Coronary artery (tissue), 2 donors: ENCODE results near the gene ISM1.

Experiments used
- DNase-seq: peaks from one replicate; pipeline ENCODE4 v3.0.0-alpha.2; 2017; ENCODE audit warnings: low spot score
- H3K27ac ChIP-seq, 2 donors: fragments of 200-600 bp; sonication (generic); one replicate each; pipeline ENCODE4 v1.5.1; 2016 to 2019
- H3K4me3 ChIP-seq: fragments of 200-600 bp; sonication (generic); 2 replicates; pipeline ENCODE4 v1.5.1; 2016; ENCODE audit warnings: mild to moderate bottlenecking, moderate library complexity
- TF ChIP-seq, protein P1 (sequence below): fragments of 200-600 bp; sonication (generic); IDR thresholded peaks from one replicate; pipeline ENCODE4 v1.5.1; 2019; ENCODE audit warnings: antibody characterized with exemption

Gene ISM1

DNA sequence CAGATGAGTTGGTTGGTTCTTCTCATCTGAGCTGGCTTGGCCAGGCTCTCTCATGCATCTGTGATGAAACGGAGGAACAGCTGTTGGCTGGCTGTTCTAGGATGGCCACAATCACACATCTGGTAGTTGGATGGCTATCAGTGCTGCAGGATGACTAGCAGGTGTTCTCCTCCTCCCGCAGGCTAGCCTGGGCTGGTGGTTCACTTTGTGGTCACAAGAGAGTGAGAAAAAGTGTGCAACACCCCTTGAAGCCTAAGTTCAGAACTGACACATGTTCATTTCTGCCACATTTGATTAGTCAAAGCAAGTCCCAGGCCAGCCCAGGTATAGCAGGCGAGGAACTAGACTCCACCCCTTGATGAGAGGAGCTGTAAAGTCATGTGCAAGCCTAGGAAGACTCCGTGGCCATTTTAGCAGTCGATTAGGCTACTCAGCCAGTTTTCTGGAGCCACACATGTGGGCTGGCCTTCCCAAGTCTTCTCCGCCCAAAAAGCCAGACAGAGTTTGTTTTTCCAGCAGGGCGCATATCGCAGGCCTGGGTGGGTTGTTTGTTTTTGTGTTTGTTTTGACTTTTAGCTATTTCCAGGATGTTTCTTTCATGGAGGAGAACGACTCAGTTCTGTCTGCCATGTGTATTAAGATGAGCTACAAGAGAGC lies 120.8 kb downstream of the ISM1 start:
- TF ChIP-seq, protein P1, sequence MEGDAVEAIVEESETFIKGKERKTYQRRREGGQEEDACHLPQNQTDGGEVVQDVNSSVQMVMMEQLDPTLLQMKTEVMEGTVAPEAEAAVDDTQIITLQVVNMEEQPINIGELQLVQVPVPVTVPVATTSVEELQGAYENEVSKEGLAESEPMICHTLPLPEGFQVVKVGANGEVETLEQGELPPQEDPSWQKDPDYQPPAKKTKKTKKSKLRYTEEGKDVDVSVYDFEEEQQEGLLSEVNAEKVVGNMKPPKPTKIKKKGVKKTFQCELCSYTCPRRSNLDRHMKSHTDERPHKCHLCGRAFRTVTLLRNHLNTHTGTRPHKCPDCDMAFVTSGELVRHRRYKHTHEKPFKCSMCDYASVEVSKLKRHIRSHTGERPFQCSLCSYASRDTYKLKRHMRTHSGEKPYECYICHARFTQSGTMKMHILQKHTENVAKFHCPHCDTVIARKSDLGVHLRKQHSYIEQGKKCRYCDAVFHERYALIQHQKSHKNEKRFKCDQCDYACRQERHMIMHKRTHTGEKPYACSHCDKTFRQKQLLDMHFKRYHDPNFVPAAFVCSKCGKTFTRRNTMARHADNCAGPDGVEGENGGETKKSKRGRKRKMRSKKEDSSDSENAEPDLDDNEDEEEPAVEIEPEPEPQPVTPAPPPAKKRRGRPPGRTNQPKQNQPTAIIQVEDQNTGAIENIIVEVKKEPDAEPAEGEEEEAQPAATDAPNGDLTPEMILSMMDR: no peak
- no peak for DNase-seq
- no peak overlapping the region for H3K4me3 ChIP-seq
- no peak overlapping the region for H3K27ac ChIP-seq

DNA sequence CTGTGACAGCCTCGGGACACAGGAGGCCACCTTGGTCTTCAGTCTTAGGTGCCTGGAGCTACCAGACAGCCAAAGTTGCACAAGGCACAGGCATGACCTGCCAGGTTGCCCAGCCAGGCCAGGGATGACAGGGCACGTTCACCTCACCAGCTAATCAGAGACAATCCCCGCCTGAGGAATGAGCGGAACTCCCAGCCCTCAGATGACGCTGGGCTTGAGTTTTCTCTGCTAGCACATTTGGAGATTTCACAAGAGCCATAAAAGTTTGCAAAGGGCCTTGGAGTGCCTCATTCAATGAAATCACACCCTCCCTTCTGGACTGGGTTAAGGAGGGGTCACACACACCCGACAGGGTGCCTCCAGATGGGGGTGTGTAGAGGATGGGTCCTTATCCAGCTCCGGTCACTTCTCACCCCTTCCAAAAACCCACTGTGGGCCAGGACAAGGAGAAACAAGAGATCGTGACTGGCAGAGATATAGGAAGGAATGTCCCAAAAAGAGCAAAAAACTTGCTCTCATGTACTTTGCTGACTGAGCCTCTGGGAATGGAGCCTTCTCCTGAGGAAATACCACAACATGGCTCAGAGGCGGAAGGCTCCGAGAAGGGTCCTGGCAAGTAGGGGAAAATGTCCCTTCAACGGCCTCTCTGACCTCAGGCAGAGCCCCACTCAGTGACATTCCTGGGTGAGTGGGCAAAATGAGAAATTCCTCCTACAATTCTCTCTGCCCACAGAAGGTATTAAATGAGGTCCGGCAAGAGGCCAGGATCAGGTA lies 121.6 kb downstream of the ISM1 start:
- Histone ChIP-seq H3K4me3 (no peak overlapping the region), H3K27ac (no peak overlapping the region)
- no peak for DNase-seq
- TF ChIP-seq, protein P1: no peak

DNA sequence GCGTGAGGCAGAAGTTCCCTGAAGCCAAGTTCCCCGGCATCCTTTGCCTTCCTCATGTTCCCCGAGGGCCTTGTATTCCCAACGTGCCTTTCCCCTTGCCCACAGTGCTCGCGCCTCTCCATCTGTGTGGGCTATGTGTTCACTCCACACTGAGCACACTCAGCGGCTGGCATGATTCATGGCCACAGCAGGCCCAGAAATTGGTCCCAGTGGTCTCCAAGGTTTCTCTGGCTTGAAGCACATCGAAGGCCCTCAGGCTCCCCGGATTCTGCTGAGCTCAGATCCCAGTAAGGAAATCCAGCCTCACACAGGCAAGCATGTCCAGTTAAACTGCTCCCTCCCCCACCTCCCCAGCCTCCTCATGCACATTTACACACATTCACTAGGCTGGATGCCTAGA lies 123.6 kb downstream of the ISM1 start:
- Histone ChIP-seq H3K4me3 (no peak overlapping the region), H3K27ac (no peak overlapping the region)
- TF ChIP-seq, protein P1: no peak
- no peak for DNase-seq

DNA sequence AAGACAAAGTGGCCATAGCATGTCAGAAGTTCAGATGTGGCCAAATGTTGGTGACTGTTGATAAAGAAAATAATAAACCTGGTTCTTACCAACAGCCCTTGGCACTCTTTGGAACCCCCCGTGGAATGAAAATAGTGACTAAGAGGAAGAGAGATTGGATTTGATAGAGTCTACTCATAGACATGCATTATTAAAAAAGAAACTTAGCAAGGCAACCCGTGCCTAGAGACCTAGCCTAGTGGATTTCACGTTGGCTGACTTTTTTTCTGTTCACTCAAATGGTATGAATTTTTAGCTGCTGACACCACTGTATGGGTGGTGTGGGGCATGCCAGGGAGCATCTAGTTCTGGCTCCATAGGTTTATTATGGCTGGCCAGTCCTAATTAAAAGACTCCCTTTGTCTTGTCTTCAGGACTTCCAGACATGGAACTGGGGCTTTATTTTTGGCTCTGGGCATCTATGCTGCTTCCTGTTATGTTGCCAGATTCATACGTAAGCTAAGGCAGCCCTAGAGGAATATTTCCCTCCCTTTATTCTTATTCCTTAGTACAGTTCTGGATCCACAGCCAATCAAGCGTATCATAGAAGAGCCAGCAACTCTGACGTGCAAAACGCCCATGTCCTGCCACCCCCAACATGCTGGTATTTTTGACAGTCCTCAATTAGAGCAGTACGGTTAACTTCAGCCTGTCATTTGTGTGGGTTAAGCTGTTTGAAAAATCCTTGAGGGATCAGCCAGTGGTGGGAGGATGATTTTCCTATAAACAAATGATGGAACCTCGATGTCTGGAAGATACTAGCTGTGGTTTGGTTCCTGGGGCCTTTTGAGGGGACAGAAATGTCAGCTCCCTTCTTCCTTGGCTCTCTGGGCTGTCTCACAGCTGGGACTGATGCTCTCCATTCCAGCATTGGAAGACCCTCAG lies 127.5 kb downstream of the ISM1 start:
- Histone ChIP-seq H3K27ac (no peak overlapping the region), H3K4me3 (peak overlapping the region; percentile 45)
- TF ChIP-seq, protein P1: no peak
- DNase-seq: no peak

DNA sequence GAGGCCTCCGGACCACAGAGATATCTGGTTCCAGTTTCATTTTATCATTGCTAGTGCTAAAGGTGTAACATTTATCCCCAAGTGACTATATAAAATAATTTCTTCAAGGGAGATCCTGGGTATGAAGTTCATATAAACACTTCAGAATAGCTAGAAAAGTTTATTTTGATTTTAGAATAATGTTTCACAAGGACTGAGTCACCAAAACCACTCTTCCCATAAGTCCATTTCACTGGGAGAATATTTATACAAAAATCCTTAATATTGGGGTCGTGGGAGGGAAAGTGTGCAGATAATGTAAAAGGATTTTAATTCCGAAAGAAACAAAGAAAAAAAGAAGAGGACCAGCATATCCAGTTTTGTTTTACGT lies 128.1 kb downstream of the ISM1 start:
- DNase-seq: no peak
- TF ChIP-seq, protein P1: no peak
- Histone ChIP-seq H3K4me3 (no peak overlapping the region), H3K27ac (no peak overlapping the region)
